H1 (cell line): ENCODE data around the gene DTNB. TPM values are rescaled to one million over a fixed set of nuclear protein-coding genes. Genes with fewer than 3 reads are reported as not detected.

Experiments used
- CTCF ChIA-PET: fragments of 300-600 bp; sonication (Branson Sonifier 250); formaldehyde crosslinking; loops from one replicate; lab custom pipeline; 2021; ENCODE audit not compliant: partially characterized antibody; lab: Charles Lee
- POLR2A ChIA-PET: fragments of 300-600 bp; sonication (Branson Sonifier 250); formaldehyde crosslinking; loops from one replicate; lab custom pipeline; 2021; ENCODE audit warnings: inconsistent platforms; ENCODE audit not compliant: partially characterized antibody; lab: Charles Lee
- DNase-seq, 2 experiments: peaks; one replicate each; pipeline versions ENCODE4 v3.0.0 to v3.0.0-alpha.2; 2010 to 2022; ENCODE audit warnings: low spot score in 2 of 2, low read depth in 1 of 2, mixed read lengths in 1 of 2
- FAIRE-seq: peaks from 2 replicates; lab custom pipeline; 2011; peaks lifted over from hg19 to GRCh38; lab: Jason Lieb, UNC
- H2AFZ ChIP-seq: 2 replicates; pipeline ENCODE4 v1.8.1; 2012; ENCODE audit warnings: low read length, inconsistent platforms
- H2AK5ac ChIP-seq: 2 replicates; pipeline ENCODE4 v1.6.1; 2013; ENCODE audit warnings: low read depth, low read length
- H2BK120ac ChIP-seq: replicated peaks from 2 replicates; pipeline ENCODE3; 2013; ENCODE audit warnings: low read depth, low read length, inconsistent platforms
- H2BK12ac ChIP-seq: 2 replicates; pipeline ENCODE4 v1.6.1; 2013; ENCODE audit warnings: low read depth, low read length
- H2BK15ac ChIP-seq: 2 replicates; pipeline ENCODE4 v1.6.1; 2013; ENCODE audit warnings: low read length
- H2BK20ac ChIP-seq: 2 replicates; pipeline ENCODE4 v1.6.1; 2013; ENCODE audit warnings: low read length
- H2BK5ac ChIP-seq: 2 replicates; pipeline ENCODE4 v1.6.1; 2013; ENCODE audit warnings: low read depth, low read length
- H3K14ac ChIP-seq: 2 replicates; pipeline ENCODE4 v1.6.1; 2013; ENCODE audit warnings: inconsistent platforms; ENCODE audit not compliant: insufficient read length
- H3K18ac ChIP-seq: 2 replicates; pipeline ENCODE4 v1.6.1; 2013; ENCODE audit warnings: low read length; ENCODE audit errors: extremely low read depth
- H3K23ac ChIP-seq: 2 replicates; pipeline ENCODE4 v1.6.1; 2013; ENCODE audit warnings: inconsistent platforms; ENCODE audit not compliant: insufficient read length
- H3K23me2 ChIP-seq: 2 replicates; pipeline ENCODE4 v1.6.1; 2013; ENCODE audit warnings: low read depth, low read length
- H3K27ac ChIP-seq: 2 replicates; pipeline ENCODE4 v1.6.1; 2011; ENCODE audit warnings: low read depth, low read length, inconsistent platforms
- H3K27me3 ChIP-seq, 4 experiments: replicated peaks in 1 of 4; 1 replicate in 1 of 4; 2 replicates in 3 of 4; pipeline versions ENCODE4 v1.6.1 to v1.8.1; 2011 to 2013; ENCODE audit warnings: low read length in 3 of 4, mild to moderate bottlenecking in 3 of 4, inconsistent platforms in 2 of 4, mixed read lengths in 2 of 4, moderate library complexity in 1 of 4; ENCODE audit not compliant: control insufficient read depth in 3 of 4, insufficient read depth in 3 of 4; ENCODE audit errors: extremely low read depth in 1 of 4
- H3K36me3 ChIP-seq, 4 experiments: 2 replicates each; pipeline versions ENCODE4 v1.6.1 to v1.8.1; 2011 to 2013; ENCODE audit warnings: mild to moderate bottlenecking in 4 of 4, low read length in 3 of 4, moderate library complexity in 2 of 4, control low read depth in 1 of 4, inconsistent platforms in 1 of 4; ENCODE audit not compliant: insufficient read depth in 4 of 4, control insufficient read depth in 2 of 4
- H3K4ac ChIP-seq: replicated peaks from 2 replicates; pipeline ENCODE3; 2013; ENCODE audit warnings: low read length, low read depth, mixed read lengths, inconsistent platforms; ENCODE audit not compliant: insufficient read length
- H3K4me1 ChIP-seq, 4 experiments: replicated peaks in 1 of 4; 1 replicate in 1 of 4; 2 replicates in 3 of 4; pipeline versions ENCODE4 v1.6.1 to v1.8.1; 2011 to 2013; ENCODE audit warnings: low read length in 3 of 4, inconsistent platforms in 2 of 4, mixed read lengths in 1 of 4; ENCODE audit not compliant: insufficient read depth in 4 of 4, control insufficient read depth in 3 of 4
- H3K4me2 ChIP-seq, 2 experiments: 2 replicates each; pipeline versions ENCODE4 v1.6.1 to v1.8.1; 2011 to 2013; ENCODE audit warnings: low read depth in 2 of 2, low read length in 2 of 2, control low read depth in 1 of 2, inconsistent platforms in 1 of 2, mild to moderate bottlenecking in 1 of 2; ENCODE audit not compliant: insufficient read depth in 1 of 2
- H3K4me3 ChIP-seq, 4 experiments: fragments of 200-600, 300-600 bp in 1 of 4; sonication (generic), shearing (Covaris generic), sonication (Bioruptor Twin) in 1 of 4; 2 replicates each; pipeline versions ENCODE4 v1.5.1 to v1.8.1; 2011 to 2016; ENCODE audit warnings: low read length in 4 of 4, low read depth in 3 of 4, control low read depth in 2 of 4, inconsistent platforms in 2 of 4, mild to moderate bottlenecking in 2 of 4, mixed read lengths in 1 of 4, moderate library complexity in 1 of 4; ENCODE audit not compliant: insufficient read depth in 2 of 4; ENCODE audit errors: extremely low read depth in 1 of 4
- H3K56ac ChIP-seq: replicated peaks from 2 replicates; pipeline ENCODE3; 2013; ENCODE audit warnings: low read depth, mild to moderate bottlenecking, mixed read lengths, low read length, inconsistent platforms; ENCODE audit not compliant: insufficient read length
- H3K79me1 ChIP-seq: 2 replicates; pipeline ENCODE4 v1.6.1; 2013; ENCODE audit warnings: low read depth, low read length, control low read depth
- H3K79me2 ChIP-seq, 2 experiments: 2 replicates each; pipeline versions ENCODE4 v1.6.1 to v1.8.1; 2012 to 2013; ENCODE audit warnings: low read length in 2 of 2, mild to moderate bottlenecking in 2 of 2, inconsistent platforms in 1 of 2; ENCODE audit not compliant: insufficient read depth in 2 of 2, control insufficient read depth in 1 of 2
- H3K9ac ChIP-seq, 4 experiments: replicated peaks in 1 of 4; 1 replicate in 1 of 4; 2 replicates in 3 of 4; pipeline versions ENCODE4 v1.6.1 to v1.8.1; 2011 to 2013; ENCODE audit warnings: low read depth in 3 of 4, low read length in 3 of 4, control low read depth in 2 of 4, mild to moderate bottlenecking in 2 of 4, moderate library complexity in 2 of 4, inconsistent platforms in 1 of 4; ENCODE audit errors: extremely low read depth in 1 of 4
- H3K9me3 ChIP-seq, 2 experiments: 2 replicates each; pipeline versions ENCODE4 v1.6.1 to v1.8.1; 2012 to 2013; ENCODE audit warnings: mild to moderate bottlenecking in 2 of 2, moderate library complexity in 2 of 2, control low read depth in 1 of 2, inconsistent platforms in 1 of 2, low read depth in 1 of 2, low read length in 1 of 2, mixed read lengths in 1 of 2; ENCODE audit not compliant: insufficient read depth in 2 of 2
- H4K20me1 ChIP-seq, 2 experiments: replicated peaks in 1 of 2; 2 replicates each; pipeline versions ENCODE3 to v1.8.1; 2011 to 2013; ENCODE audit warnings: inconsistent platforms in 2 of 2, low read length in 2 of 2, mild to moderate bottlenecking in 1 of 2; ENCODE audit not compliant: insufficient read depth in 2 of 2, control insufficient read depth in 1 of 2
- H4K5ac ChIP-seq: 2 replicates; pipeline ENCODE4 v1.6.1; 2013; ENCODE audit warnings: low read length, low read depth, mixed read lengths, inconsistent platforms; ENCODE audit not compliant: insufficient read length
- H4K8ac ChIP-seq: 2 replicates; pipeline ENCODE4 v1.8.0; 2013; ENCODE audit warnings: mild to moderate bottlenecking, moderate library complexity, low read length, inconsistent platforms; ENCODE audit not compliant: insufficient read depth; ENCODE audit errors: extremely low read depth
- H4K91ac ChIP-seq: replicated peaks from 2 replicates; pipeline ENCODE3; 2013; ENCODE audit warnings: low read length, mixed read lengths, inconsistent platforms; ENCODE audit not compliant: insufficient read length
- BACH1 ChIP-seq: IDR thresholded peaks from 2 replicates; pipeline ENCODE4 v1.6.1; 2012; ENCODE audit warnings: low read length, improper control_type of control experiment
- BCL11A ChIP-seq, 2 experiments: IDR thresholded peaks; one replicate each; pipeline ENCODE4 v1.6.1; 2011; ENCODE audit warnings: low read depth in 2 of 2, low read length in 2 of 2, mild to moderate bottlenecking in 2 of 2
- BRCA1 ChIP-seq: IDR thresholded peaks from 2 replicates; pipeline ENCODE4 v1.6.1; 2012; ENCODE audit warnings: low read depth, low read length, improper control_type of control experiment
- CBX5 ChIP-seq: fragments of 300-800, 300-1000 bp; sonication (generic); IDR thresholded peaks from 2 replicates; pipeline ENCODE4 v1.7.1; 2016; ENCODE audit warnings: antibody characterized with exemption, low read length, low read depth
- EGR1 ChIP-seq: IDR thresholded peaks from 2 replicates; pipeline ENCODE4 v1.6.1; 2011; ENCODE audit warnings: low read depth, low read length, borderline replicate concordance
- FOSL1 ChIP-seq: IDR thresholded peaks from 2 replicates; pipeline ENCODE4 v1.6.1; 2011; ENCODE audit warnings: mild to moderate bottlenecking, low read depth, low read length, moderate library complexity; ENCODE audit not compliant: insufficient read depth
- GTF2F1 ChIP-seq: IDR thresholded peaks from 2 replicates; pipeline ENCODE4 v1.6.1; 2012; ENCODE audit warnings: low read depth, low read length, improper control_type of control experiment, borderline replicate concordance
- PHF8 ChIP-seq: fragments of 200-600 bp; sonication (generic); conservative IDR thresholded peaks from 2 replicates; pipeline ENCODE4 v1.7.1; 2012; ENCODE audit warnings: low read depth, mild to moderate bottlenecking, inconsistent platforms, low read length, moderate library complexity
- SAP30 ChIP-seq: fragments of 300-600 bp; sonication (generic); IDR thresholded peaks from 2 replicates; pipeline ENCODE4 v1.7.1; 2012; ENCODE audit warnings: low read length, moderate library complexity, mild to moderate bottlenecking, inconsistent platforms; ENCODE audit not compliant: insufficient read depth, insufficient replicate concordance
- SP2 ChIP-seq: IDR thresholded peaks from 2 replicates; pipeline ENCODE4 v1.6.1; 2012; ENCODE audit warnings: mild to moderate bottlenecking, low read length, inconsistent platforms
- SUZ12 ChIP-seq: fragments of 200-600 bp; sonication (generic); IDR thresholded peaks from 2 replicates; pipeline ENCODE4 v1.6.1; 2012; ENCODE audit warnings: mild to moderate bottlenecking, inconsistent platforms, low read length, moderate library complexity, mixed read lengths
- WGBS, 2 experiments: shearing (Covaris generic) in 1 of 2; methylation state at CpG; one replicate each; pipeline versions ENCODE4 v1.1.6 to v1.1.7; 2013 to 2015; ENCODE audit warnings: low lambda C conversion rate in 2 of 2, mixed read lengths in 2 of 2, inconsistent platforms in 1 of 2, low coverage in 1 of 2, missing lambda C conversion rate in 1 of 2; ENCODE audit not compliant: insufficient replicate concordance in 2 of 2, insufficient coverage in 1 of 2, insufficient read length in 1 of 2; ENCODE audit errors: extremely low coverage in 1 of 2, missing lambda C conversion rate in 1 of 2; 5-methylcytosine and 5-hydroxymethylcytosine counted together
- polyA plus RNA-seq, 7 experiments: library from polyadenylated mRNA; depleted of rRNA in 3 of 7; stranded (reverse) in 5 of 7; unstranded in 2 of 7; fragments of >200 nt in 5 of 7; fragments of 200-250 nt in 2 of 7; gene quantifications; 1 replicate in 5 of 7; 2 replicates in 1 of 7; 4 replicates in 1 of 7; pipeline versions ENCODE4 v1.2.1 to v1.2.3, GENCODE V29; 2011 to 2013; ENCODE audit warnings: missing spikeins in 2 of 7, mixed read lengths in 2 of 7
- total RNA-seq: library from RNA; stranded (reverse); fragmentation: NEBNext Ultra II Directional; extraction: Animal tissue kit (Norgen Biotek cat#: 25700); gene quantifications from 2 replicates; pipeline ENCODE4 v1.2.1, GENCODE V29; 2021
- TF ChIP-seq, protein P1 (sequence below): IDR thresholded peaks from 2 replicates; pipeline ENCODE4 v1.6.1; 2012; ENCODE audit warnings: low read length, inconsistent platforms

Gene DTNB
- total and polyA plus RNA-seq, 2 of the 8 experiments (the other 6 are each of a cell fraction or from before 2014, with no cell fraction given), result 39.6 to 49.5 TPM

GRCh38 chr2:25330273-25330672 lies 343.1 kb downstream of the DTNB start:
- Histone ChIP-seq H3K56ac (no peak overlapping the region), H2BK20ac (no peak overlapping the region), H4K20me1 (no peaks in the 10 kb centered on the region), H3K36me3 (no peaks in the 10 kb centered on the region), H3K23ac (no peak overlapping the region), H4K91ac (peak overlapping the region; percentile 31), H4K5ac (no peak overlapping the region), H2BK12ac (no peak overlapping the region), H3K4me2 (no peak overlapping the region), H3K27me3 (no peaks in the 10 kb centered on the region), H2BK120ac (no peak overlapping the region), H3K4me3 (no peak overlapping the region), H3K9me3 (peaks cover 0 to 6% of the 10 kb centered on the region in 2 experiments; a peak in 2 of 4 replicates), H3K79me1 (peaks cover 2% of the 10 kb centered on the region), H2AFZ (no peak overlapping the region), H3K14ac (no peak overlapping the region), H3K23me2 (no peaks in the 10 kb centered on the region; the same call in 1 of the 2 replicates), H3K9ac (no peak overlapping the region), H3K79me2 (no peaks in the 10 kb centered on the region), H2BK15ac (no peak overlapping the region), H4K8ac (no peak overlapping the region; the same call in 1 of the 2 replicates), H3K4ac (no peak overlapping the region), H3K4me1 (peaks cover 9 to 22% (median 15%) of the 10 kb centered on the region in 4 experiments), H2AK5ac (no peak overlapping the region), H3K18ac (peak overlapping the region; percentile 48; the same call in 1 of the 2 replicates), H2BK5ac (no peak overlapping the region), H3K27ac (no peak overlapping the region)
- no peak for DNase-seq
- ChIA-PET POLR2A (no interaction called here), CTCF (interaction anchor here (2.6 to 11.4 kb wide), 2 partner anchors 10 to 19 kb away, joined by 6 to 178 read pairs; no protein-coding TSS in a partner anchor)
- no peak for FAIRE-seq
- WGBS, 2 experiments, result 93% methylated on average over 8 of the region's 10 CpGs; no CpG with 5 or more reads in 1 of the 2 experiments
- no peak for TF ChIP-seq FOSL1
- no peak for TF ChIP-seq BACH1
- TF ChIP-seq BRCA1, result no peak
- no peak for TF ChIP-seq SP2
- no peak for TF ChIP-seq PHF8
- TF ChIP-seq, protein P1, sequence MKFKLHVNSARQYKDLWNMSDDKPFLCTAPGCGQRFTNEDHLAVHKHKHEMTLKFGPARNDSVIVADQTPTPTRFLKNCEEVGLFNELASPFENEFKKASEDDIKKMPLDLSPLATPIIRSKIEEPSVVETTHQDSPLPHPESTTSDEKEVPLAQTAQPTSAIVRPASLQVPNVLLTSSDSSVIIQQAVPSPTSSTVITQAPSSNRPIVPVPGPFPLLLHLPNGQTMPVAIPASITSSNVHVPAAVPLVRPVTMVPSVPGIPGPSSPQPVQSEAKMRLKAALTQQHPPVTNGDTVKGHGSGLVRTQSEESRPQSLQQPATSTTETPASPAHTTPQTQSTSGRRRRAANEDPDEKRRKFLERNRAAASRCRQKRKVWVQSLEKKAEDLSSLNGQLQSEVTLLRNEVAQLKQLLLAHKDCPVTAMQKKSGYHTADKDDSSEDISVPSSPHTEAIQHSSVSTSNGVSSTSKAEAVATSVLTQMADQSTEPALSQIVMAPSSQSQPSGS, result no peak
- TF ChIP-seq CBX5, result no peak
- TF ChIP-seq SAP30, result no peak
- no peak for TF ChIP-seq GTF2F1
- no peak for TF ChIP-seq BCL11A (IDR thresholded peaks at IDR 0.05; ENCODE audit: low read depth in 2 of 2, low read length in 2 of 2)
- no peak for TF ChIP-seq EGR1
- no peak for TF ChIP-seq SUZ12
